Ramos (cell line): ENCODE results near the gene ELMO1.

Source experiments
- in situ Hi-C: fragments of 300-500 bp; cut with MboI; formaldehyde crosslinking; loops from one replicate; pipeline ENCODE4 v1.14.3; 2022; ENCODE audit warnings: low sequenced_read_pairs; ENCODE audit not compliant: unreplicated experiment

ELMO1 gene

DNA sequence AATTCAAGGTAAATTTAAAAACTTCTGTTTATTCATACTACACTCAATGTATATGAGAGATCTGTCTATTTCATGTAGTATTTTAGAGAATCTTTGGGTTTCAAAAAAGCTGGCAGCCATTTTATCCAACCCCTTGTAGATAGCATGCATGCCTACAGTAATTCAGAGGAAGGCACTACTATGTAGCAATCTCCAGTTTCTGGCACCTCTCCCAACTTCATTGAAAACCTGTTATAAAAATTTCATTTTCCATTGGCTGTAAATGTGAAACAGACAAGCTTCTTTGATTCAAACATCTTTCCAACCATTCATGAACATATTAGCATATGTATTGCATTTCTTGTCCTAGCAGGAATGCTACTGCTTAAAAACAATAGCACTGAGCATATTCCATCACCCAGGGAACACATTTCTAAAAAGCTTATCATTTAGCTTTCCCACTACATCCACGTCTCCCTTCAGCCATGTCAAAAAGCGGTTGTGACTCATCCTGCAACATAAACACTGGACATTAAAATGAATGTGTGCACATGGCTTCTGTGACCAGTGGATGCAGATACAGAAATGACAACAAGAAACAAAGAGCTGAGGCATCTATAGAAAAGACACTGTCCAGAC, 393.9 kb downstream of the ELMO1 start:
- in situ Hi-C loops = no loop called here

DNA sequence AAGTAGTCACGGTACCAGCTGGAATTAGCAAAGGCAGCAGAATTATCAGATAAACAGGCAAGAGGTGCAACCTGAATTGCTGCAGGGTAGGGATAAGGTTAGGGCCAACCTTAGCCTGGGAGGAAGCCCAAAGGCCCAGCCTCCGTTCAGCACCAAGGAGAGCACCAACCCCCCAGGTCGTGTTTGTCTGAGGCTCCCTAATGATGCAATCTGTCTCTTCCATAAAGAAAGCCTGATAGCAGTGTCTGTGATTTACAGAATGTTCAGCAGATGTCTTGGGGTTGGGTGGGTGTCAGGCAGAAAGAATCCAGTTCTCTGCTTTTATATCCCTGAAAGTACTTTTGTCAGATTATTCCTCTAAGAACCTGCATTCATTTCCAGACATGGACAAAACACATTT, 396.0 kb downstream of the ELMO1 start:
- in situ Hi-C loops = no loop called here

DNA sequence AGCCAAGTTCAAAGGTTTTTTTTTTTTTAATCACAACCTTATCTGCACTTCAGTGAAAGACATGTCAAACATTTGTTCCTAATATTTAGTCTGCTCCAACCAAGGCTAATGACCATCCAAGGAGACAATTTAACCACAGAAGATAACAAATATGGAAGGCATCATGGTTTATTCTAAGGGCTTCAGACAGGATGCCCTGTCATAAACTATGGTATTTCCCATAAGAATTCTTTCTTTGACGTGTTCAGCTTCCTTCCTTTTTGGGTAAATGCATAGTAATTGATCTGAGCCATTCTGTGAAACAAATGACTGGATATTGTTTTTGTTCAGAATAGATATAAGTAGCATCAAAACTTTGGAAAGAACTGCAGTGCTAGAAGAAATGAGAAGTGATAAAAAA, 397.9 kb downstream of the ELMO1 start:
- in situ Hi-C loops = no loop called here

DNA sequence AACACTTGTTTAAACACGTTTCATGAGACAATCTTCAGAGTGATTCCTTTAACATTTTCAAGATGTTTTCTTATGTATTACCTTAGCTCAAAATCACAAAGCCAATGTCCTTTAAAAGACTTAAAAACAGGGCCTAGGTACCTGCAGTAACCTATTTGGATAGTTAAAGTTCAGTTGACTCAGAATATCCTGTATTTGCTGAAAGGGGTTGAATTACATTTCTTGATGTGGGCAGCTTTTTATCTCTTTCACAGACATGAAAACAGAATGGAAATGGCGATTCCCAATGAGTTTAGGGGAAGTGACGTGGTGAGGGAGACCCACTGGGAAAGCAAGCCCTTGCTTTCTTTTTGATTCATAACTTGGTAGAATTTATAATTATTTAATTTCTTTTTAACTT, 400.0 kb downstream of the ELMO1 start:
- in situ Hi-C loops = no loop called here

DNA sequence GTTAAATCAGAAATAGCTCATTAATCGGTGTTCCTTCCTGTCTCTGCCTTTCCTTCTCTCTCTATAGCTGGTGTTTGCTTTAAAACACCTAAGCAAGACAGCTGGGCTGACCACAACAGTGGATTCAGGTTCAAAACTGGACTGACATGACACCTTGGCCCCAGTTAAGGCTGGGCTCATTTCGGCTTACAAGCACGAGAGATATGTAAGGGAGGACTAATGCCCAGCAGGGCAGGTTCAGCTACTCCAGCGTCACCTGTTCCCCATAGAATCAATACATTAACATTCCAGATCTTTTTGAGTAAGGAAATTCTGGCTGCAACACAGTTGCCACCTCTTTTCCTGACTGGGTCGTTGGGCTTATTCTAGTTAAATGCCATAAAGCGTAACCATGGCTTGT, 401.4 kb downstream of the ELMO1 start:
- in situ Hi-C loops = no loop called here

DNA sequence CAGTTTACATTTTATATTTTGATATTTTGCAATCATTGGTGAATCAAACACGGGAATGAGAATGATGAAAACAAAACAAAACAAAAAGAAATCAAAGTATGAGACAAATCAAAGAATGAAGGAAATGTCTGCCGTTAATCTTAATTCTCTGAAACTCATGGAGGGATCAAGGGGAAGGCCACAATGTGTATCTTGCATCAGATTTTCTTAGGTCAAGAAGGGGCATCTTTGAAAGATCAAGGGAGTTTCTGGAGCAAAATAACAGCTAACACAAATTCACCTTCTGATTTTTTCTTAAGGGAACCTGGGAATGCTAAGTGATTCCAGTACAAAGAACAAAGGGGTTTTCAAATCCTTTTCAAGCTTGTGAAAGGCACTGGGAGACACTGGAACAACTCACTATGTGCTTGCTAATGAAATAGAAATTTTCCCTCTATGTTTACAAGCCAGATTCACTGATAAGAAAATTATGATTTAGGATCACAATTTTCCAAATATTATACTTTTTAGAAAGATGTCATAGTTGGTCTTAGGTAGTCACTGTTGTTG, 402.1 kb downstream of the ELMO1 start:
- in situ Hi-C loops = no loop called here

DNA sequence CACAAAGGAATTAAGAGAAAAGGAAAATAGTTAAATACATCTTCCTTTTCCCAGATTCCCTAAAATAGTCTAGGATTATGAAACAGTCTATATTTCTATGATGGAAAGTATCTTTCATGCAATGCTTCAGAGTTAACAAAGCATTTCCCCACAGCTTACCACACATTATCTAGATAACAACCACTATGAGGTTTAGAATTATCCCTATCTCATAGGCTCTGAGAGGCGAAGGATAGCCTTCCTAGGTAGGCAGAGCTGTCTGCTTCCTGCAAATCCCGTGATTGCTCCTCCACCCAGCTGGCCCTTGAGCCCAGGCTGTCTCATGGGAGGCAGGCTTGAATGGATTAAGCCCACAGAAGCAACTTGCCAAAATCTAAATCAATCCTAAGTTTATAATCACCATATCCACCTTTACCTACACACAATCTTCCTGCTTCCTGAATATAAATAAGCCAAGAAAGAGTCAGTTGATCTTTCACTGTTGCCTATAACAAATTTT, 402.9 kb downstream of the ELMO1 start:
- in situ Hi-C loops = no loop called here

DNA sequence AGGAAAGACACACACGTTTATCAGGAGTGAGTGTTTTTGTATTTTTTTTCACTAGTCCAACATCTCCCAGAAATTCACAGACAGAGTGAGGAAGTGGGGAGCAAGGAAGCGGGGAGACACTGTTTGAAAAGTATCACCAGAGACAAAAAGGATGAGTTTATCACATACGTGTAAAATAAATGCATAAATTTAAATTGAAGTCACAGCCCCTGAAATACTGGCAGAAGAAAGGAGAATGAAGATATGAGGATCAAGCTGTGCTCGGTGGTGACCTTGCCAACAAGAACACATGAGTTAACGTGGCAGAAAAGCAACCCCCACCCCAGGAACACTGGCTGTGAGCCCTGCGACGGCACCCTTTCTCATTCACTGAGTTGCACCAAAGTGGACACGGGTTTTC, 407.2 kb downstream of the ELMO1 start:
- in situ Hi-C loops = no loop called here

DNA sequence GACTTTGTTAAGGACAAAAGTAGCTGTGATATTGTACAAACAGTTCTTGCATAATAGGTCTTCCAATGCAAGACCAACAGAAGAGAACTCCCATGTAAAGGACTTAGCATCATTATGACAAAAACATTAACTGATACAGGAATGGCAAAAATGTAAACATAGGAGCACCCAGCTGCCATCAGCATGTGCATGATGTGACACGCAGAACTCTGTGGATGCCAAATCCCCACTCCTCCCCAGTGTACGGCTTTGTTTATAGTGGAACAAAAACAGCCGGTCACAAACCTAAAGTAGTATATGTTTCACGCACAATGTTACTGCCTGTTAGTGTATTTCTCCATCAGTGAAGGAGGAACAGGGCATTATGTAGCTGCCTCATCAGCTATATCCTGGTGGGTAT, 408.3 kb downstream of the ELMO1 start:
- in situ Hi-C loops = no loop called here

DNA sequence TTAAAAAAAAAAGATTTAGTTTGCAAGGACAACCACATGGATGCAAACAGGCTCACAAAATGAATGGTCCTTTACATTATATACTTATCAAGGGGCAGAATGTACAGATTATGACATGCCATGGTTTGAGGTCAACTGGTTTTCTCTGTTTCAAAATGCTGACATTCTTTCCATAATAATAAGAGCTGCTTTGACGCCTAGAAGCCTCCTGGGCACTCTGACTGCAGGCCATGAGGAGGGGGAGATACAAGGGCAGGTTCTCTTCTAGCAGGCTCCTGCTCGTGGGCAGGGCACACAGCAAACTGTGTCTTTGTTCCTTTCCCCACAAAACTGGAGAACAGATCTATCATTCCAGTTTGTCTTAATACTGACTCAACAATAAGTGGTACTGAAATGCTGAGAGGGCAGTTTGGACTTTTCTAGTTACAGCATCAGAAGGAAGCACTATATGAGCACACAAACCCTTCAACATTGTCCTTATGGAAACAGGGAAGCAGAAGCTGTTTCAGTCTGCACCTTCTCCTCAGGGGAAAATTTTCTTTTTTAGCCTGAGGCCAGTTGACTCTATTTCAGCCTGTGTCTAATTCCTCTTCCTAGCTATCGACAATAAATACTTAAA, 409.4 kb downstream of the ELMO1 start:
- in situ Hi-C loops = no loop called here

DNA sequence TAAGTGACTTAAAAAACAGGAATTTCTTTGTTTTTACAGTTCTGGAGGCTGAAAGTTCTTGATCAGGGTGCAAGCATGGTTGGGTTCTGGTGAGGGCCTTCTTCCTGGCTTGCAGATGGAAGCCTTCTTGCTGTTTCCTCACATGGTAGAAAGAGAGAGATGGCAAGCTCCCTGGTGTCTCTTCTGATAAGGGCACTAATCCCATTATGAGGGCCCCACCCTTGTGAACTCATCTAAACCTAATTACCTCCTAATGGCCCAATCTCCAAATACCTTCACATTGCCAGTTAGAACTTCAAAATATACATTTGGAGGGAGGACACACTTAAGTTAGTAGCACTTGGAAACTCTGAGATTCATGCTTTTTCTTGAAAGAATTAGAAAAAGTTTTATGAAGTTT, 410.0 kb downstream of the ELMO1 start:
- in situ Hi-C loops = no loop called here

DNA sequence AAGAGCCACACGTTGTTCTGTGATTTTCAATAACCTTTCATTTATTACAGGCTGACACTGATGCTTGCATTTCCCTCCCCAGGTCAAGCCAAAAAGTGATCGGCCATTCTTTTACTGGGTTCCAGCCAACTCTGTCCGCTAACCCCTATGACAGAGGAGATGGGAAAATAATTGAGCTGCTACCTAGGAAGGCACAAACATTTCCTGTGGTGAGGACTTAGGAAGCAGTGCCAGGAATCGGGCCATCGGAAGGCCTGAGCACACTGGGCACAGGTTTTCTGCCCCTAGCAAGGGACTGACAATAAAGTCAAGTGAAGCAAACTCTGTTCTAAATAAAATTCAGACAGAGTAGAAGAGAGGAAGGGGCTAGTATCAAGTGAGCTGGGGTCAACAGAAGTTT, 411.4 kb downstream of the ELMO1 start:
- in situ Hi-C loops = no loop called here

DNA sequence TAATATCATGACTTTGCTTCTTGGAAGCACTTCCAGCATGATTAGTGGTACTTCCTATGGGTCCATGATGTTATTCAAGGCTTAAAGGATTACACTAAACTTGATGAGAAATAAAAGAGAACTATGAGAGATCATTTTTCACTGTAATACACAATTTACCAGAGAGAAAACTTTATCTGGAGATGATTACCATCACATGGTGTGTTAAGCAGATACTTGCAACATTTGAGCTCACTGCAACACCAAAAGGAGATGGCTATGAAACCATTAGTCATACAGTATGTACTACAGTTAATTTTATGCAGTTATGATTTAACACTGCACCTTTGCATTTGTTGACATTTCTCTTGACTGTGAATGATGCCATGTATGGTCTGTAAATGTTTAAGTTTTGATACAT, 413.0 kb downstream of the ELMO1 start:
- in situ Hi-C loops = no loop called here

DNA sequence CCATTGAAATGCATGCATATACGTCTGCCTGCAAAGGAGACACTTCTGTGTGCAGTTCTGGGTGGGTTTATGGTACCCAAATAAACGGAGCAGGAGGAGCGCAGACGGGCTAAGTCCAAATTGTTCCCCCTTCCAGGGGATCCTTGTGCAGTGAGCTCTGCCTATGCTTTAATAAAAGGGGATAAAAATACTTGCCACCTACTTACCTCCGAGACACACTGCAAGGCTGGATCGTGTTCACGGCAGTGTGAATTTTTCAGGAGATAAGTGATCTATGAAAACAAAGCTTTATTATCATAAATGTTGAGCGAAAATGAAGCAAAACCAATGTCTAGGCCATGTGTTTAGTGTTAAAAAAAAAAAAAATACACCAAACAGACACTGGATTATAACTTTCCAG, 415.5 kb downstream of the ELMO1 start:
- in situ Hi-C loops = no loop called here

DNA sequence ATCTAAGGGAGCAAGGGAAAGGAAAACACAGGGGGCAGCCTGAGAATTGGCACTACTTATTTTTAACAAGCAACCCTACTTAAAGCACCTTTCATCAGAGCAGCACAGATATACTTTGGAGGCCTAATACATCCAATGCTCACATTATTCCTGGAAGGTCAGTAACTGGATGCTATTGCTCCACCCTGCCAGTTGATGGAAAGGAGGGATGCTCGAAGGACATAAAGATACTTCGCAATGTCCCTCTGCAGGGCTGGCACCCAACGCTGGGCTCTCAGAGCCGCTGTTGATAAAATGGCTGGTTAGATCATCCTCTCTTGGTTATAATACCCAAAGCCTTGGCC, 416.4 kb downstream of the ELMO1 start:
- in situ Hi-C loops = no loop called here

DNA sequence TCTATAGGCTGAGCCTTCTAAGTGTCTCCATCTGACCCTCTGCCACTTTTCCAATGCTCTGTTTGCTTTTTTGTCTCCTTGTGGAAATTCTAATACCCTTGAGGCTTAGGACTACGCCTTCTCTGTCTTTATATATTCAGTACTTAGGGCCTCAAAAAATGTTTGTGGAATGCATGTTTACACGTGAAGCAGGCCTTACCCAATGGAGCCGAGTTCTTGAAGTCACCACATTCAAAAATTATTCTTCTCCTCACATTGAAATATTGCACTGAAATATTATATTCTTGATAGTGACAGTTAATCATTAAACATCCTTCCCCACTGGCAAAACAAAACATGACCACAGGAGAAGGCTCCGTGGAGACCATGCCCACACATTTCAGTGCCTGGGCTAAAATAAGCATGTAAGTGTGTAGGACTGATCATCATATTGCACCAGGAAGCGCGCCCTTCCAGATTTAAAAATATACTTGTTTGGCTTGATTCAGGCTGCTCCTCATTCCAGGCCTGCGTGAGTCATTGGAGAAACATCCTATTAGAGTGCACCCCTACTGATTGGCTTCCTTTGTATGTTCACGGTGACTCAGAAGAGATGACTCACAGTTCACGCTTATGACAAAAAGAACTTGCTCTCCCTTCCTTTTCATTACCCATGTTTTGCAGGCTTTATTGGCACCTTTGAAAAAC, 416.9 kb downstream of the ELMO1 start:
- in situ Hi-C loops = no loop called here

DNA sequence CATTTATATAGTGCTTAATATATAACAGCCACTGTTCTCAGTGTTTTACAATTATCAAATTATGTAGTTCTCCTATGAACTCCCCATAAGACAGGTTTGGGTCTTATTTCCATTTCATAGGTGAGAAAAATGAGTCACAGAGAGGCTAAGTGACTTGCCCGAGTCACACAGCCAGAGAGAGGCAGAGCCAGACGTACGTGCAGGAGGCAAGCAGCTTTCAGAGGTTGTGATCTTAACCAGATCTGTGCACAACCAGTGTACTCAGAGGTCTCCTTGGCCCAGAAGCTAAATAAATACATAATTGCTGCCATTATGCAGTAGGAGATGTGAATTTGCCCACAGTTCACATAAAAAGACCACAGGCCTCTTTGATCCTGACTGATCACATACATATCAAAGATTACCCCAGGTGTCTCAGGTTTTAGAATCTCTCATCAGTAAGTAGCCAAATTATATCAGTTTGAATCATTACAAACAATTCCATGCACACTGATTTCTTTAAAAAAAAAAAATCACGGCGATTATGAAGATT, 419.7 kb downstream of the ELMO1 start:
- in situ Hi-C loops = no loop called here

DNA sequence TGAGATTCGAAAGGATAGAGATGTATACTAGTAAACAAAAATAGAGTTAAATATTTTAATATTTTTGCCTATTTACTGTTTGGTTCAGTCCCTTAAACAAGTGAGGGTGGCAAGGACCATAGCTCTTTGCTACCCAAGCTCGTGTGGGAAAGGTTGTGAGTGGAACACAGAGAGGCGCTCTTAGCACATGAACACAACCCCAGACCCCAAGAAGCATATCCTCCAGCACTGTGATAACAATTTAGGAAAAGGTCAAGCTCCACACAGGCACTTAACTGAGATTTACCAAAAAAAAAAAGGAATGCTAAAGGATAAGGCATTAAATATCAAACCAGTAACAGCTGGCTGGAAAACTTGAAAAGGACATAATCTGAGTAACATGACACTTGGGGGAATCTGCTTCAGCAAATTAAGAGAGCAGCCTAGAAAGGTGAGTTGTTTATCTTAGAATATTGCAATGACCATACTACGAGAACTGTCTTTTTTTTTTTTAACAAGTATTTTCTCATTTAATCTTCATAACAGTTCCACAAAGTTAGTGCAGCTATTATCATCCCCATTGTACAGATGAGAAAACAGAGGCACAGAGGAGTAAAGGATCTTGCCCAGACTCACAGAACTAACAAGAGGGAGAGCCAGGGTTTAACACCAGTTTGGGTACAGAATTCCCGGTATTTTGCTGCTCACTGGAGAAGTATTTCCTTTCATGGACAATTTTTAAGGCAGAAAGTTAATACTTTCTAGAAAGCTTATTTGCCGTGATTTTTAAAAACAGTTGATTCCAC, 420.9 kb downstream of the ELMO1 start:
- in situ Hi-C loops = no loop called here

DNA sequence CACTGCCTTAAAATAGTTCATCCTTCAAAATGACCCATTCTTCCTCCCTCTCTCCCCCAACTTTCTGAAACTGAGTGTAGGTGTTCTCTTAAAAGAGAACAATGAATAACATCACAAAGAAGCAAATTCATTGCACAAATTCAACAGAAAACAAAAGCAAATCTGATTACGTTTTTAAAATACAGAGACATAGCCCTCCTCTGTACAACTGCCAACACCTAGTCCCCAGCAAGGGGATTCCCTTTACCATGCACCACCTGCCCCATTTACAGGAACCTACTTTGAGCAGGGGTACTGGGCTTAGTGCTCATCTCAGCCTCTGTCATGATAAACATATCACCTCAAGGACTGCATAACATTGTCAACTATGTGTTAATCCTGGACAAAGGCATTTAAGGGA, 421.6 kb downstream of the ELMO1 start:
- in situ Hi-C loops = no loop called here

DNA sequence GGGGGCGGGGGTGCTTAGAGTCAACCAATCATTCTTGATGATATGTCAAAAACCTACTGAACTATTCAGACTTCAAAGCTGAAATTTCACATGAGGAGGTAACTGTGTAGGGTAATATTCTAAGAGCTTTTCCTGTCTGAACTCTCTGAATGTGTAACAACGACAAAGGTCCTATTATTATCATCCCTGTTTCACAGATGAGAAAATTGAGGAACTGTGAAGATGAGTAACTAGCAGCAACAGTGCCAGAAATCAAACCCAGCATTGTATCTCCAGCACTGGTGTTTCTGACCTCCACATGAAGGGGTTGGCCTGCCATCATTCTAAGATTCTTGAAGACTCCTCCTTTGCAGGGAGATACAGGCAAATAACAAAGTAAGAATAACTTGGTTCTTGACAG, 429.7 kb downstream of the ELMO1 start:
- in situ Hi-C loops = no loop called here
